OCI-LY7 (cell line): ENCODE measurements around the gene SRP9. TPM values are rescaled to one million over a fixed set of nuclear protein-coding genes. Genes with fewer than 3 reads are reported as not detected.

Experiments
- BruUV-seq: library from RNA; stranded (reverse); fragments of 400-500 nt; replicated peaks from 2 replicates; lab custom pipeline; 2021; lab: Mats Ljungman, UMichigan
- CTCF ChIA-PET: fragments of 300-600 bp; sonication (Branson Sonifier 250); formaldehyde crosslinking; loops from one replicate; lab custom pipeline; 2022; ENCODE audit warnings: antibody characterized with exemption; ENCODE audit not compliant: unreplicated experiment; lab: Charles Lee
- POLR2A ChIA-PET: fragments of 300-600 bp; sonication (Branson Sonifier 250); formaldehyde crosslinking; loops from one replicate; lab custom pipeline; 2022; ENCODE audit warnings: antibody characterized with exemption; lab: Charles Lee
- DNase-seq: peaks from one replicate; pipeline ENCODE4 v3.0.0-alpha.2; 2015; ENCODE audit warnings: low spot score
- H2AFZ ChIP-seq: fragments of 200-600 bp; sonication (generic), shearing (Covaris generic); 2 replicates; pipeline ENCODE4 v1.6.1; 2014; ENCODE audit warnings: mild to moderate bottlenecking, antibody characterized with exemption, low read length, moderate library complexity
- H3K27ac ChIP-seq: fragments of 200-600 bp; sonication (generic); 2 replicates; pipeline ENCODE4 v1.5.1; 2014; ENCODE audit warnings: mixed run types, low read depth, mild to moderate bottlenecking, moderate library complexity, low read length, inconsistent platforms; ENCODE audit not compliant: poor library complexity, severe bottlenecking
- H3K36me3 ChIP-seq: fragments of 200-600 bp; sonication (generic); 2 replicates; pipeline ENCODE4 v1.6.1; 2014; ENCODE audit warnings: mild to moderate bottlenecking, antibody characterized with exemption, low read length, moderate library complexity, mixed read lengths; ENCODE audit not compliant: insufficient read depth
- H3K4me1 ChIP-seq: fragments of 200-600 bp; sonication (generic); 2 replicates; pipeline ENCODE4 v1.5.1; 2014; ENCODE audit warnings: mild to moderate bottlenecking, low read length; ENCODE audit not compliant: insufficient read depth, poor library complexity, severe bottlenecking
- H3K4me2 ChIP-seq: fragments of 200-600 bp; sonication (generic); 2 replicates; pipeline ENCODE4 v1.6.1; 2014; ENCODE audit warnings: mild to moderate bottlenecking, low read length
- H3K4me3 ChIP-seq: fragments of 200-600 bp; sonication (generic); 2 replicates; pipeline ENCODE4 v1.5.1; 2014; ENCODE audit warnings: mild to moderate bottlenecking, low read depth, low read length; ENCODE audit not compliant: poor library complexity, severe bottlenecking
- H3K79me2 ChIP-seq: fragments of 200-600 bp; sonication (generic); 2 replicates; pipeline ENCODE4 v1.6.1; 2016; ENCODE audit warnings: low read depth, mild to moderate bottlenecking, low read length, moderate library complexity, mixed read lengths; ENCODE audit not compliant: insufficient read depth
- H3K9me2 ChIP-seq: fragments of 200-600 bp; sonication (generic); 2 replicates; pipeline ENCODE4 v1.6.1; 2016; ENCODE audit warnings: mild to moderate bottlenecking, low read length, mixed read lengths; ENCODE audit not compliant: insufficient read depth
- H3K9me3 ChIP-seq: fragments of 200-600 bp; sonication (generic); 2 replicates; pipeline ENCODE4 v1.6.1; 2014; ENCODE audit warnings: mild to moderate bottlenecking, mixed run types, low read length, mixed read lengths
- H4K20me1 ChIP-seq: fragments of 200-600 bp; sonication (generic); 2 replicates; pipeline ENCODE4 v1.6.1; 2014; ENCODE audit warnings: mild to moderate bottlenecking, antibody characterized with exemption, low read length, moderate library complexity, mixed read lengths; ENCODE audit not compliant: insufficient read depth
- EZH2phosphoT487 ChIP-seq: fragments of 200-600 bp; sonication (generic); IDR thresholded peaks from 2 replicates; pipeline ENCODE4 v1.6.1; 2018; ENCODE audit warnings: low read depth, borderline replicate concordance, mild to moderate bottlenecking, mixed run types, antibody characterized with exemption, low read length, moderate library complexity, mixed read lengths
- intact Hi-C: fragments of 100-400 bp; cut with micrococcal nuclease; formaldehyde crosslinking; loops from one replicate; pipeline ENCODE4 v1.10.0; 2022; ENCODE audit not compliant: unreplicated experiment
- total RNA-seq, 2 experiments: library from RNA; depleted of rRNA in 1 of 2; stranded (reverse); fragments of >200 nt in 1 of 2; shearing (Covaris generic) in 1 of 2; gene quantifications; 2 replicates each; pipeline ENCODE4 v1.2.3, GENCODE V29; 2014 to 2022
- TF ChIP-seq, protein P1 (sequence below): fragments of 200-600 bp; sonication (generic); conservative IDR thresholded peaks from 2 replicates; pipeline ENCODE4 v1.5.1; 2014; ENCODE audit warnings: mild to moderate bottlenecking, antibody characterized with exemption, low read length, moderate library complexity, mixed read lengths

The SRP9 gene
- total RNA-seq, 2 experiments from 2014 or later: 221 to 306 TPM

DNA sequence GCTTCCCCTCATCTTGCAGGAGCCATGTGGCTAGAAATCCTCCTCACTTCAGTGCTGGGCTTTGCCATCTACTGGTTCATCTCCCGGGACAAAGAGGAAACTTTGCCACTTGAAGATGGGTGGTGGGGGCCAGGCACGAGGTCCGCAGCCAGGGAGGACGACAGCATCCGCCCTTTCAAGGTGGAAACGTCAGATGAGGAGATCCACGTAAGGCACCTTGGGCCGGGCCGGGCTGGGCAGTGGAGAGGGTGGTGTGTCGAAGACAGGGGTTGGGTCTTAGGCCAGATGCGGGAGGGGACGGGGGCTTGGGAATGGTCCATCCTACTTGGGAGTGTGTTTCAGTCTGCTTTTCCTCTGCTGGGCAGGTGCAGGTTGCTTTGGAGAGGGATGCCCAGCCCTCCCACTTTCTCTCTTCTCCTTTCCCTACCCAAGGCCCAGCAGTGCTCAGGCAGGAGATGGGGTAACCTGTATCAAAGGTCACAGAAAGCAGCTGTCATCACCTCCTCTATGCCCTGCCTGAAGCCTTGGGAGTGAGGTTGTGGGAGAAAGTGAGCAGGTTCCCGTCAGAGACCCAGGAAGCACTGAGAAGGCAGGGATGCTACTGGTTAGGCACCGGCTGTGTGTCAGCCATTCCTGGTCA lies 51.2 kb downstream of the SRP9 start:
- BruUV-seq: no TSS peak
- Histone ChIP-seq H3K9me2 (no peaks in the 10 kb centered on the region), H2AFZ (no peak overlapping the region), H4K20me1 (no peaks in the 10 kb centered on the region), H3K9me3 (no peaks in the 10 kb centered on the region), H3K36me3 (no peaks in the 10 kb centered on the region), H3K4me1 (no peaks in the 10 kb centered on the region), H3K4me3 (no peak overlapping the region), H3K79me2 (no peaks in the 10 kb centered on the region), H3K4me2 (no peak overlapping the region), H3K27ac (no peak overlapping the region)
- ChIA-PET CTCF (no interaction called here), POLR2A (no interaction called here)
- TF ChIP-seq, protein P1, sequence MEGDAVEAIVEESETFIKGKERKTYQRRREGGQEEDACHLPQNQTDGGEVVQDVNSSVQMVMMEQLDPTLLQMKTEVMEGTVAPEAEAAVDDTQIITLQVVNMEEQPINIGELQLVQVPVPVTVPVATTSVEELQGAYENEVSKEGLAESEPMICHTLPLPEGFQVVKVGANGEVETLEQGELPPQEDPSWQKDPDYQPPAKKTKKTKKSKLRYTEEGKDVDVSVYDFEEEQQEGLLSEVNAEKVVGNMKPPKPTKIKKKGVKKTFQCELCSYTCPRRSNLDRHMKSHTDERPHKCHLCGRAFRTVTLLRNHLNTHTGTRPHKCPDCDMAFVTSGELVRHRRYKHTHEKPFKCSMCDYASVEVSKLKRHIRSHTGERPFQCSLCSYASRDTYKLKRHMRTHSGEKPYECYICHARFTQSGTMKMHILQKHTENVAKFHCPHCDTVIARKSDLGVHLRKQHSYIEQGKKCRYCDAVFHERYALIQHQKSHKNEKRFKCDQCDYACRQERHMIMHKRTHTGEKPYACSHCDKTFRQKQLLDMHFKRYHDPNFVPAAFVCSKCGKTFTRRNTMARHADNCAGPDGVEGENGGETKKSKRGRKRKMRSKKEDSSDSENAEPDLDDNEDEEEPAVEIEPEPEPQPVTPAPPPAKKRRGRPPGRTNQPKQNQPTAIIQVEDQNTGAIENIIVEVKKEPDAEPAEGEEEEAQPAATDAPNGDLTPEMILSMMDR: no peak
- TF ChIP-seq EZH2phosphoT487: no peak
- intact Hi-C loops: no loop called here
- DNase-seq: no peak

DNA sequence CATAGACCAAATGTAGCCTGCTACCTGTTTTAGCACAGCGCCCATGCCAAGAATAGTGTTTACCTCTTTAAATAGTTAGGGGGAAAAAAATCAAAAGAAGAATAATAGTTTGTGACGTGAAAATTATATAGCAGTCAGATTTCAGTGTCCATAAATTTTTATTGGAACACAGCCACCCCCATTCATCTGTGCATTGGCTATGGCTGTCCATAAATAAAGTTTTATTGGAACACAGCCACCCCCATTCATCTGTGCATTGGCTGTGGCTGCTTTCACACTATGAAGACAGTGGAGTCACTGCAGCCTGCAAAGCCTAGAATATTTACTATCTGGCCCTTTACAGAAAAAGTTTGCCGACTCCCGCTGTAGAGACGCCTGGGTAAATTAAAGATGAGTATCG lies 53.2 kb downstream of the SRP9 start:
- no TSS peak for BruUV-seq
- H3K4me1 ChIP-seq: no peaks in the 10 kb centered on the region
- H2AFZ ChIP-seq: no peak overlapping the region
- no peak overlapping the region for H3K4me3 ChIP-seq
- H3K9me2 ChIP-seq: no peaks in the 10 kb centered on the region
- ChIA-PET CTCF (no interaction called here), POLR2A (interaction anchor here (0.7 to 1.1 kb wide), 2 partner anchors 53 to 137 kb away, joined by 3 read pairs; partner anchors contain the start of gene SRP9)
- H4K20me1 ChIP-seq: no peaks in the 10 kb centered on the region
- H3K79me2 ChIP-seq: no peaks in the 10 kb centered on the region
- TF ChIP-seq, protein P1: no peak
- no peak for DNase-seq
- no peak overlapping the region for H3K27ac ChIP-seq
- H3K4me2 ChIP-seq: no peak overlapping the region
- no peaks in the 10 kb centered on the region for H3K36me3 ChIP-seq
- intact Hi-C loops: no loop called here
- H3K9me3 ChIP-seq: no peaks in the 10 kb centered on the region
